T-helper 2 cell treated with Interferon-gamma antibody and Interleukin-4, amounts not matched to agents 100 ng/mL and 5 ng/mL, for 36 hours (primary cell): Measurements from ENCODE around the gene AIM2. TPM values are rescaled to one million over a fixed set of nuclear protein-coding genes. Genes with fewer than 3 reads are reported as not detected.
"Not testable (repeated sequence)": the region's sequence is repeated elsewhere in the genome, so short reads cannot be mapped to it uniquely, and the experiment has no call there.

Experiments used
- intact Hi-C: fragments of 100-400 bp; cut with micrococcal nuclease; formaldehyde crosslinking; loops from one replicate; pipeline ENCODE4 v1.15.1; 2023
- total RNA-seq: library from RNA; stranded (reverse); gene quantifications from 2 replicates; pipeline ENCODE4 v1.2.3, GENCODE V29; 2022

The AIM2 gene, protein sequence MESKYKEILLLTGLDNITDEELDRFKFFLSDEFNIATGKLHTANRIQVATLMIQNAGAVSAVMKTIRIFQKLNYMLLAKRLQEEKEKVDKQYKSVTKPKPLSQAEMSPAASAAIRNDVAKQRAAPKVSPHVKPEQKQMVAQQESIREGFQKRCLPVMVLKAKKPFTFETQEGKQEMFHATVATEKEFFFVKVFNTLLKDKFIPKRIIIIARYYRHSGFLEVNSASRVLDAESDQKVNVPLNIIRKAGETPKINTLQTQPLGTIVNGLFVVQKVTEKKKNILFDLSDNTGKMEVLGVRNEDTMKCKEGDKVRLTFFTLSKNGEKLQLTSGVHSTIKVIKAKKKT
- 11.4 and 12.1 TPM in 2 replicates for total RNA-seq

DNA sequence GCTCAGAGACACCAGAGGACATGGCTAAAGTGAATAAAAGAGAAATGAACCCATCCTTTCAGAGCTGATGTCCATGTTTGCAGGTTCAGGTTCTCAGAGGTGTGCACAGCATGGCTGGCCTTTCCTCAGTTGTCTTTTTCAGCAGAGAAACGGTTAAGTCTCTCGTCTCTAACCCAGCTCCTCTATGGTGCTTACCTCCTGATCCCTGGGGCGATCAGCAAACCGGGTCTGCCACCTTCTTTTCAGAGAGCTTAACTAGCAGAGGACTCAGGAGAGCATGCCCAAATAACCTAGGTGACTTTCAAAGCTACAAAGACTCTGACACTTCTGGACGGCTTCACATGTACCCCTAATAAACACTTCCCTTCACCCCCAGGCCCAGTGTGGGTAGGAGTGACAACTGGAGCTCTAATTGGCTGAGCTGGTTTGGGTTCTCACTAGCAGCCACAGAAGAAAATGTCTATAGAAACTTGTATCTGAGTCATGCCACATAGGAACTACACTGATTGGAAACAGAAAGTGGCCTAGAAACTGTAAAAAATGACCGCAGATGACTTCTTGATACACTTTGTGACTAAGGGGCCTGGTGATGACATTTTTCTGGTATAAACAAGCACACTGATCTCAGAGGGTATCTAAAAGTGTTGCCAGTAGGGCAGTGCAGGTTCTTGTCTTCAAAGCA, at the start of gene AIM2:
TSS of gene AIM2 (minus strand) at position 329 of the 682 bp plus-strand sequence. CDS start 3,267 bp downstream, outside the sequence.
- intact Hi-C loops: loop anchor here (1.0 to 10.0 kb wide), 8 partner anchors 8 to 952 kb away; partner anchors contain the start of genes IFI16 and PYHIN1

DNA sequence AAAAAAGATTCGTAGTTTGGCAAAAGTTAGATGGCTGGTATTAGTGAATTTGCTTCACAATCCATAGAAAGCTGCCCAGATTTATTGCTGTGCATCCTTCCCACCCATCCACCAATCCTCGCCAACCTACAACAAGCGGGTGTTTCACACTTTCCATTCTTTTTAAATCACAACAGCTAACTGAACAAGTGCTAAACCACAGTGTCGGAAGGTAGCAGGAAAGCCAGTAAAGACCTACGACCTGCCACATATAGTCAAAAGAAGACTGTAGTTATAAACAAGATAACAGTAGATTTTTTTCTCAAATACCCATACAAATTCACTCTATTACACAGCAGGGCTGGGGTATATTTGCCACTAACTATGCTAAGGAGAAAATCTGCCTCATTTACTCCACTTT, 47.0 kb upstream of the AIM2 start:
- intact Hi-C loops: no loop called here

DNA sequence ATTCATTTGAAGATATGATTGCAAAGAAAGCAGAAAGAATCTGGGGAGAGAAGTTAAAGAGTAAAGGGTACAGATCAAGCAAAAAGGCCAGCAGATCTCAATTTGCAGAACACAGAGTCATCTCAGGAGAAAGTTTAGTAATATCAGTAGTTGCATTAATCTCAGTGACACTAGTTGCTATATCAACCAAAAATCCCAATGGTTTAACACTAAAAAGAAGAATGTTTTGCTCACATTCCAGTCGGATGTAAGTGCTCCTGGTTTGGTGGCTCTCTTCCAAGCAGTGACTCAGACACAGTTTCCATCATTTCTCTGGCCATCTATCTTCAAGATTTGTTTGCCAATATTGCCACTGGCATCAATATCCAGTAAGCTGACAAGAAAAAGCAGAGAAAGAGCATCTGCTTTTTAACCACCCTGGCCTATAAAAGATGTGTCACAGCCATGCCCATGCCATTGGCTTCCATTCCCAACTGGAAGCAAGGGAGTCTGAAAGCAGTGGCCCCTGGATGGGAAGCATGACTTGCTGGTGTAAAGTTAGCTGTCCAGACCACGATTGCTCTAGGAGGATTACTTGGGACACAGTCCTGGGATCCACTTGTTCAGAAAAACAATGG, 45.5 kb upstream of the AIM2 start:
- intact Hi-C loops: no loop called here

DNA sequence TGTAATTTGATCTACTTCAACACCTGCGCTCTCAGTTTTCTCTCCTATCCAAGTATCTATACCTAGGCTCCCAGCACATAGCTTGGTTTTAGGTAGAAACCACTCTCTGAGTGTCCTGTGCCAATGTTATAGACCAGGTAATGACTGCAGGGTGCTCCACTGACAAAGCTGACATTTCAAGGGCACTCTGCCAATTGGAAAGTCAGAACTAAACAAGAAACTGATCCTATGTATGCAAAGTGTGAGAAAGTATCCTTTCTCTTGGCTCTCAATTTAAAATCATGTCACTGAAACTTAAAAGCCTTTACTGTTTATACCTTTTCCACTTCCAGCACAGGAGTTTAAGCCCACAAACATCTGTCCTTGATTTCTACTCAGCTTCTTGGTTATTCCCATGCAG, 45.0 kb upstream of the AIM2 start:
- intact Hi-C loops: no loop called here

DNA sequence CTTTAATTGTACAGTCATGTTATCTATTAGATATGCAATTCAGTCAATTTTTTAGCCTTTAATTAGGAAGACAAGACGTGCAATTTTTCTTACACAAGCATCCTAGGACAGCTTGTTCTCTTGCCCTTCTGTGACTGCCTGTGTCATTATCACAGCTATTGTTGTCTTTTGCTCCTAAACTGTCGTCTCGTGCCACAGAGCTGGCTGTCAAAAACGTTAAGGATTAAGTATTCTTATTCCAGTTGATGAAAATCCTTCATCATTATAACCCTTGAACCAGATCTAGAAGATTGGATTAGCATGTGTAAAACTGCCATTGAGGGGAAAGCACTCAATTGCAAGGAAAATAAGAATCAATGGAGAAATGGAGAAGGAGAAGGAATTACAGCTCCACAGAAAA, 43.8 kb upstream of the AIM2 start:
- intact Hi-C loops: no loop called here

DNA sequence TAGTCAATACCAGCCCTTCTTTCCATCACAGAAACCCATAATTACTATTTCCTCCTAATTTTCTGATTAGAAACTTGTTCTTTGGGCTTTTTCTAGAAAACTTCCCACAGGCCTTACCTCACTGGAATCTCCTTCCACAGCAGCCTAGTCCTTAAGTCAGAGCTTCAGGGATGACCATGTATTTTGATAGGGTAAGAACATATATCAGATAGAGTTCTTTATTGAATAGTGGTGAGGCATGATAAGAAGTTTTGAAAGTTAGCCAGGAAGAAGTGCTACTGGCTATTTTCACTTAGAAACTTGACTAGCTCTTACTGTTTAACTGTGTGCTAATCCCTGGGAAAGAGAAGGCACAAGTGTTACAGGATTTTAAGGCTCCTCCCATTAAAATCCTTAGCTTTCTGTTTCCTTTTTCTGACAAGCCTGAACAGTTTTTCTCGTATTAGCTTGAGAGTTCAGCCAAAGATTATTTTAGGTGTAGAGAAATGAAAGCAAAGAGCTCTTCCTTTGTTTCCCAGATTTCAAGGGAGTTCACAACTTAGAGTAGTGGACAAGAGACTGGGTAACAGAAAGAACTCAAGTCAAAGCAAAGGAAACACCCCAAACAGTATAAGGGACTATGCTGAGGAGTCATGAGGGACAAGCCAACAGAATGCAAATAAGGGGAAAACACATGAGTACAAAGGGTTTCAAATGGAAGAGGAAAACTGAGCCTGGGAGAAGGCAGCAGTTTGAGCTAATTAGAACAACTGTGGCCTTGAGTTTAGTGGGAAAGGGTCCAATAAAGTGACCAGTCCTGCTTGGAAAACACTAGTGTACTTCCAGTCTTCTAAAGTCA, 37.2 kb upstream of the AIM2 start:
- intact Hi-C loops: no loop called here

DNA sequence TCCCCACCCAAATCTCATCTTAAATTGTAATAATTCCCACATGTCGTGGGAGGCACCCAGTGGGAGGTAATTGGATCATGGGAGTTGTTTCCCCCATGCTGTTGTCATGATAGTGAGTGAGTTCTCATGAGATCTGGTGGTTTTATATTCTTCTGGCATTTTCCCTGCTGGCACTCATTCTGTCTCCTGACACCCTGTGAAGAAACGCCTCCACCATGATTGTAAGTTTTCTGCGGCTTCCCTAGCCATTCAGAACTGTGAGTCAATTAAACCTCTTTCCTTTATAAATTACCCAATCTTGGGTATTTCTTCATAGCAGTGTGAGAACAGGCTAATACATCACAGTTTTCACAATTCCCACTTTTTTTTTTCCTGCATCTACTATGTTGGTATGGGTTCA, 26.5 kb upstream of the AIM2 start:
- intact Hi-C loops: not testable (repeated sequence)

DNA sequence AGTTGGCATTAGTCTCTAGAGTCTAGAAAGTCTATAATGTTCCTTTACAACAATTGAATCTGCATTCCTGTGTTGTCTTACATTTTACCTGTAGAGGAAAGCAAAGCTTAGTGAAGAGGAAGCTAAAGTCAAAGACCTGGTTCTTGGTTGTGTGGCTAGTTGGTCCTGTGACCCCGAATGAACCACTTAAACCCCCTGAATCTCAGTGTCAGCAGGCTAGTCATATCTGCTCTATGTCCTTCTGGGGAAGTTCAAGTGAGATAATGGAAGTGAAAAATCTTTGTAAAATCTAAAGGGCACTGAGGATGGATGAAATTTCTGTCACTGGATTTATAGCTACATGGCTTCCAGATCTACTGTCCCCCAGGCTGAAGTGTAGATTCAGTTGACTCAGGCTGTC, 24.0 kb upstream of the AIM2 start:
- intact Hi-C loops: no loop called here

DNA sequence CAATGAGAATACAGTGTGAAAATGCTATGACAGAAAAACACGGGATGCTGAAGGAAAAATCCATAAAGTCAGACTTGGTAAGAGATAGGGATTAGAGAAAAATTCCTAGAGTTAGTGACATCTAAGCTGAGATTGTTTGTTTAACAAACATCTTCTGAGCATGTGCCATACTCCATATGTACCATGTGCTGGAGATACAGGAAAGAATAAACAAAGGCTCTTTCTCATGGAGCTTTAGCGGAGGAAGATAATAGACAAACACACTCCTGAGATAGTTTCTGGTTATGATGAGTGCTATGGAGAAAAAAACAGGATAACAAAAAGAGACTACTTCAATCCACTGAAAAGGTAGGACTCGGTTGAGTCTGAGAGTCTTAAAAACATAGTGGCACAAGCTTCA, 22.0 kb upstream of the AIM2 start:
- intact Hi-C loops: no loop called here

DNA sequence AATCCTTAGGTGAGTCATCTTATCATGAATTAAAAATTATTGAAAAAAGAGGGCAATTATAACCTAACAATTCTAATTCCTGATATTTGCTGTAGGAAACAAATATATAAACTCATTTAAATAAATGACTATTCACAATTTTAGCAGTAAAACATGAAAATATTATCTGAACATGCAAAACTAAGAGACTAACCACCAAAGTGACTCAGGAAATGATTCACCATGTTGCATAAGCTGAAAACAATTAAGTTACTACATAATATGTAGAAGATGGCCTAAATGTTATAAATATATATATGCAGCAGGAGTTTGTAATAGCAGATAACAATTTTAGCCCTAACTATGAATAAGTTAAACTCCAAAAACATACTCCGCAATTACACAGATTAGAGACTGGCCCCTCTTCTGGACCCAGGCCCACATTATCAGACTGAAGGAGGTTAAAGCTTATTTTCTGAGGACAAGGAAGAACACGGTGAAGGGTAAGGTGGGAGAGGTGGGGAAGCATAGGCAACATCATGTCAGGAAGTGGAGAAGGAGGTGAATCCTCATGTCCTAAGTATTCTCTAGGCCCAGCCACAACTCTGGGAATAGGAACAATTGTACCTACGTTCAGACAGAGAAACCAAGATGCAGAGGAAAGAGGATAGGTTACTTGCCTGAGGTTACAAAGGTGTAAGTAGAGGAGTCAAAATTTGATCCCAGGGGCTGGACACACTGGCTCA, 15.6 kb upstream of the AIM2 start:
- intact Hi-C loops: no loop called here

DNA sequence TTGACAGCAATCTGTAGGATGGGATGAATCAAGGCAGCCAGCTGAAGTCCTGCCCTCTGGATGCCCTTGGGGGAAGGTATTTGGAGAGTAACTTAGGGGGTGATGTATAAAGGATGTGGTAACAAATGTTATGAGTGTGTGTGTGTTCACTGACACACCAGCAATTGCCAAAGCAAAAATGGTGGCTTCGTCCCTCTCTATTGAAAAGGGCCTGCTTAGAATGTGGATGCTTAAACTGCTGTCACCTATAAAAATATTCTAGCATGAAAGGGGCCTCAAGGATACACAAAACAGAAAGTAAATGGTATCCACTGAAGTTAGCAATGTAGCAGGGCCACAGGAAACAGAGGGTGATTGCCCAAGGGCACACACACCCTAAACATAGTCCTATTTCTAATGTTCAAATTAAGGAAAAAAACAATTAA, 15.1 kb upstream of the AIM2 start:
- intact Hi-C loops: loop anchor here (2.0 kb wide), 1 partner anchor 15 kb away; the partner anchor contains the start of gene AIM2

DNA sequence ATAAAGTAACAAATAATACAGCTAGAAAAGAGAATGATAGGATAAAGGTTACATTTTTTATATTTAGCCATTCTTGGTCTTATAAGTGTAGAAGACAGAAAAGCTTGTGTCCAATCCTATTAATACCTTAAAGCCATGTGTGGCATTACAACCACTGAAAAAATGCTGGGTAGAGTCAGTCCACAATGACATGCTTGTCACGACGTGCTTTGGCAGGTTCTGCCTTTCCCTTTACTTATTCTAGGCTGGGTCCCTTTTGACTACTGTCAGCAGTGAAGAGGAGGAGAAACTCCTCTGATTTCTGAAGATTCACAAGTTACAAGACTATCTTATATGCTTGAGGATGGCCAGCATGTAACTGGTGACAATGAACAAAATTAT, 14.6 kb upstream of the AIM2 start:
- intact Hi-C loops: loop anchor here (2.0 kb wide), 1 partner anchor 14 kb away; the partner anchor contains the start of gene AIM2

DNA sequence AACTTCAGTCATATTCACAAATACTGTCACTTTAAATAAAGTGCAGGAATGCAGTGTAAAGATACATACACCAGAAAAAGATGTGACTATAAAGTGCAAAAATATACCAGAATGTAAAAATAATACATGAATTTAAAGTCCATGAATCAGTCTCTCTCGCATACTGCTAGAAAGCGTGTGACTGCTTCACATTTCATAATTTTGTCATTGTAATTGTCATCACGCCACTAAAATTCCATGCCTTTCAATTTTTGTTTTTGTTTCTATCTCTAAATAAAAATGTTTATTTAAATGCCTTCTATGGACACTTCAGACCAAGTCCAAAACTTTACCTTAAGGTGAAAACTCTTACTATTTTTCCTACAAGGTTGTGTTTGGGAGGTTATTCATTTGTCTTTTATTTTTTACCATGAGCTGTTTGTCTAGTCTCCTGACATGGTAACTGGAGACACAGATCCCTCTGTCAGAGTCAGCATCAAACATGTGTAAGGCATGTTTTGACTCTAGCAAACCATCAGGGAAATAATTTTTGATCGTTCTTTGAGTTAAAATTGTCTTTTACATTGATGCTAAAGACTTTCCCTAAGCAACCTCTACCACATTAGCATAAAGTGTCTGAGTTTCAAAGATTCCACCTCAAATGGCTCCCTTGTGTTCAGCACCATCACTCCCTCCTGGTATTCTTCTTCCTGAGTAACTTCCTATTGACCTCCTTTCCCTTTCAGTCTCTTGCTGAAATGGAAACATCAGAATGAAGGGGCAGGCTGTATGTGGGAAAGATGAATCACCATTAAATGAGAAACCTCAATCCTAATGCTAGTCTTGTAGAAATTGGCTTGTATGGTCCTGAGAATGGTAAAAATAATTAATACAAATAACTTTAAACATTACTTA, 14.0 kb upstream of the AIM2 start:
- intact Hi-C loops: loop anchor here (2.0 kb wide), 1 partner anchor 14 kb away; the partner anchor contains the start of gene AIM2

DNA sequence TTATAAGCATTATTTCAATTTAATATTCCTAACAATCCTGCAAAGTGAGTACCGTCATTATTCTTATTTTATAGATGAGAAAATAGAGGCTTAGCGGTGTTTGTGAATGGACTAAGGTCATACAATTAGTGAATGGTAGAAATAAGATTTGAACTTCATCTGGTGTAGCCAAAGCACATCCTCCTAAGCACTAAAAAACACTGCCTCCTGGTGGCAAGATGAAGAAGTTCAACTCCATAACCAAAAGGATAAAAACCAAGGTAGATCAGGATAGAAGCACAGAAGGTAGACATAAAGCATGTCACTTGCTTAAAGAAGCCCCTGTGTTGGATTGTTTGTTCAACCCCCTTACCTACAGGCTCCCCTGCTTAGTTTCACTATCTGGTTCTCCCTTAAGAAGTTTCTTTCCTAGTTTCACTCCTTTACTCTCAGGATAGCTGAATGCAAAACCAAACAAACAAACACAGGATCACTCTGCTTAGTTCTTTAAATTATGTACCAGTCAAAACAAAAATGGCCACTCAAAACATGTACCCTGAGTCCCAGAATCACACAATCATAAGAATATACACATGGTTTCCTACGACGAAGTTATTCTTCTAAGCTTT, 12.7 kb upstream of the AIM2 start:
- intact Hi-C loops: no loop called here

DNA sequence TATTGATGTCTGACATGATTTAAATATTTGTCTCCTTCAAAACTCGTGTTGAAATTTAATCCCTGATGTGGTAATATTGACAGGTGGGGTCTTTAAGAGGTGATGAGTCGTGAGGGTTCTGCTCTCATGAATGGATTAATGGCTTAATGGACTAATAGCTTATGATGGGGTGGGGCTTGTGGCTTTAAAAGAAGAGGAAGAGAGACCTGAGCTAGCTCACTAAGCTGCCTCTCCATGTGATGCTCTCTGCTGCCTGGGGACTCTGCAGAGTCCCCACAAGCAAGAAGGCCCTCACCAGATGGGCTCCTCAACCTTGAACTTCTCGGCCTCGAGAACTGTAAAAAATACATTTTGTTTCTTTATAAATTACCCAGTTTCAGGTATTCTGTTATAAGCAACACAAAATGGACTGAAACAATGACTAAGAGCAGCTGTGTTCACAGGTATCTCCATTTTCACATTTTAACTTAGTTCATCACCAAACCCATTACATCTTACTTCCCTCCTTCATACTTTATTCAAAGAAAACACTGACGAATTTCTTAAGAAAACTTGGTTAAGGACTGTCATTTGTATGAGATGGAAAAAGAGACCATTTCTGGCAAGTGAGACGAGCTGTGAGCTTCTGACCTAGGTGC, 12.1 kb upstream of the AIM2 start:
- intact Hi-C loops: no loop called here

DNA sequence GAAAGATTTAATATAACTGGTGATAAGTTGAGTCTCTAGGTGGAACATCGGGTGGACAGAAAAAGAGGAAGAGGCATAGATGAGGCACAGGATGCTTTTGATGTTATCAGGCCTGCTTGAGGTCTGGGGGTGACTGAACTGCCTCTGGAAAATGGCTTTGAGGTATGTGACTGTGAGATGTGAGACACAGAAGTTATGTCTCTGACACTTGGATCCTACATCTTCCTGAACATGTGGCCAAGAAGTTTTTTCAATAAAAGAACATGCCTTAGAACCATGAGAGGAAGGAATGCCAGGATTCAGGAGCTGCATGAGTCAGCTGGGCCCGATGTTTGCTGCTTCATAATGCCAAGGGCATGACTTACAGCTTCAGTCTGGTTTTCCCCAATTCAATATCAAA, 11.5 kb upstream of the AIM2 start:
- intact Hi-C loops: no loop called here

DNA sequence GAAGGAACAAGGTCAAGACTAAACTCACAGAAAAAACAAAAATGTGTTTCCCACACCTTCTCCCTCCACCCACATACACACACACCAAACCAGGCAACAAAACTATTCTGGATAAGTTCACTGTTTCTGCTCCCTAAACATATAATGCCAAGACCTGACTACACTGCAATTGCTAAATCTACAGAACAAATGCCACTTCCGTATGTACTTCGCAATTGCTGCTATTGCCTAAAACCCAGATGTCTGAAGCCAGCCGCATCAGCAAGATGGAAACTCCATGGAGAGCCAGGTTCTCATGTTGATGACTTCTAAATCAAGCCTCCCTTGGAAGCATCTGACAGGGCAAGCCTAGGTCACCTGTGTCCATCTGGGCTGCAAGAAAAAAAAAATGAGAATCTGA, 8.3 kb upstream of the AIM2 start:
- intact Hi-C loops: no loop called here

DNA sequence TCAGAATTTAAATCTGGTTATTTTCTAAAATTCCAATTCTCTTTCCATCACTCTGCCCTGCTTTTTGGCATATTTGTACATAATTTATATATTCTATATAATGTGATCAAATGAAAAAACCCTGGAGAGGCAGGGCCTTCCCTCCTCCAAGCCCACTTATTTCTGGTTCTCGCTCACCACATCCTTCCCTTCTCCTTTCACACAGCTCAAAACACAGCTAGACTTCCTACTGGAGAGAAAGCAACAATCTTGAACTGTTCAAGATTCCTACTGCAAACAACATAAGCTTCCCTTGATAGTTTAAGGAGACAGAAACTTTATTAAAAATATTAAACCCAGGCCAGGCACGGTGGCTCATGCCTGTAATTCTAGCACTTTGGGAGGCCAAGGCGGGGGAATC, 7.6 kb upstream of the AIM2 start:
- intact Hi-C loops: no loop called here

DNA sequence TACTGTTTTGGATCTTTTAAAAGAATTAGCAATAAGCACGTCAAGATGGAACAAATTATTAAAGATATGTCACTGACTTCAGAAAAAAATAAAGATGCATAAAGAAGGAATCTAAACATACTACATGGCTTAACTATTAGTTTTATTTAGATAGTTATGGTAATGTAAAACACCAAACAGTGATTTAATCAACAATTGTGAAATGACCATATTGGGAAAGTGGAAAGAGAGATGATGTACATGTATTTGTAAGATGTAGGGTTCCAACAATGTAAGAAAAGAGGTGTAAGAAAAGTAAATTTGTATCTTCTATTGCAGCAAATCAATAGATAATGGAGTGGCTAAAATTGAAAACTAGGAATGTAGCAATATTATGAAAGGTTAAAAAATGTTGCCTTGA, 6.4 kb upstream of the AIM2 start:
- intact Hi-C loops: no loop called here
